HCT116 (cell line): ENCODE data around the gene LDHD. TPM values are rescaled to one million over a fixed set of nuclear protein-coding genes. Genes with fewer than 3 reads are reported as not detected.

Experiments used
- ATAC-seq: fragments of 200-7000 bp; cut with Tn5 transposase; 2 replicates; pipeline ENCODE4 v1.9.1; 2020; ENCODE audit warnings: mild to moderate bottlenecking, moderate library complexity
- BruUV-seq: library from RNA; stranded (reverse); fragments of 400-500 nt; replicated peaks from 2 replicates; lab custom pipeline; 2021; lab: Mats Ljungman, UMichigan
- CTCF ChIA-PET: fragments of 300-600 bp; sonication (Branson Sonifier 250); formaldehyde crosslinking; loops from one replicate; lab custom pipeline; 2021; ENCODE audit warnings: antibody characterized with exemption; lab: Charles Lee
- POLR2A ChIA-PET: fragments of 300-600, 350-600 bp; sonication (Branson Sonifier 250); formaldehyde crosslinking; loops from one replicate; lab custom pipeline; 2021; ENCODE audit warnings: antibody characterized with exemption; lab: Charles Lee
- RAD21 ChIA-PET, 2 experiments: fragments of 300-600 bp; sonication (Branson Sonifier 250); formaldehyde crosslinking; loops; one replicate each; lab custom pipeline; 2023; ENCODE audit warnings: low total read pairs in 2 of 2; ENCODE audit not compliant: uncharacterized antibody in 2 of 2, unreplicated experiment in 2 of 2, low non-redundant PET in 1 of 2; lab: Charles Lee
- DNase-seq: peaks from one replicate; pipeline ENCODE4 v3.0.0-alpha.2; 2010; ENCODE audit warnings: low read depth, low spot score
- H2AFZ ChIP-seq: fragments of 200-600 bp; shearing (Covaris generic), sonication (generic); 2 replicates; pipeline ENCODE4 v1.6.1; 2017; ENCODE audit warnings: low read depth, mixed run types, mixed read lengths, antibody characterized with exemption, low read length; ENCODE audit not compliant: poor library complexity, severe bottlenecking
- H3K27ac ChIP-seq: 2 replicates; pipeline ENCODE4 v1.5.1; 2012; ENCODE audit warnings: low read depth, low read length
- H3K27me3 ChIP-seq: fragments of 200-600 bp; sonication (generic); 2 replicates; pipeline ENCODE4 v1.6.1; 2016; ENCODE audit warnings: mixed run types, low read length, mixed read lengths; ENCODE audit not compliant: insufficient read depth
- H3K36me3 ChIP-seq, 2 experiments: fragments of 200-500 bp in 1 of 2; fragments of 200-600 bp in 1 of 2; sonication (Bioruptor generic) in 1 of 2; sonication (generic) in 1 of 2; 2 replicates each; pipeline versions ENCODE4 v1.5.1 to v1.6.1; 2014 to 2016; ENCODE audit warnings: low read length in 2 of 2, inconsistent platforms in 1 of 2, mixed read lengths in 1 of 2, mixed run types in 1 of 2; ENCODE audit not compliant: insufficient read depth in 2 of 2, control insufficient read depth in 1 of 2
- H3K4me1 ChIP-seq, 2 experiments: fragments of 200-600 bp in 1 of 2; sonication (generic) in 1 of 2; 2 replicates each; pipeline versions ENCODE4 v1.5.1 to v1.6.1; 2012 to 2017; ENCODE audit warnings: low read length in 2 of 2, inconsistent platforms in 1 of 2, mild to moderate bottlenecking in 1 of 2, mixed read lengths in 1 of 2, mixed run types in 1 of 2, moderate library complexity in 1 of 2; ENCODE audit not compliant: insufficient read depth in 2 of 2, control insufficient read depth in 1 of 2
- H3K4me2 ChIP-seq: fragments of 200-600 bp; sonication (generic); 2 replicates; pipeline ENCODE4 v1.6.1; 2017; ENCODE audit warnings: mixed run types, low read length, mixed read lengths
- H3K4me3 ChIP-seq, 2 experiments: fragments of 200-600 bp in 1 of 2; sonication (generic) in 1 of 2; replicated peaks in 1 of 2; 2 replicates each; pipeline ENCODE4 v1.5.1; 2011 to 2016; ENCODE audit warnings: low read length in 2 of 2, control low read depth in 1 of 2, low read depth in 1 of 2, mild to moderate bottlenecking in 1 of 2, mixed read lengths in 1 of 2, mixed run types in 1 of 2
- H3K79me2 ChIP-seq: fragments of 200-600 bp; sonication (generic); 2 replicates; pipeline ENCODE4 v1.6.1; 2017; ENCODE audit warnings: mild to moderate bottlenecking, mixed run types, low read length, moderate library complexity, mixed read lengths; ENCODE audit not compliant: insufficient read depth
- H3K9ac ChIP-seq: fragments of 200-600 bp; sonication (generic); 2 replicates; pipeline ENCODE4 v1.6.1; 2016; ENCODE audit warnings: low read length, mixed read lengths
- H3K9me2 ChIP-seq: fragments of 200-600 bp; sonication (generic), shearing (Covaris generic); 2 replicates; pipeline ENCODE4 v1.6.1; 2017; ENCODE audit warnings: mixed run types, mild to moderate bottlenecking, moderate library complexity; ENCODE audit not compliant: insufficient read depth
- H3K9me3 ChIP-seq, 2 experiments: fragments of 200-500 bp in 1 of 2; fragments of 200-600 bp in 1 of 2; sonication (Bioruptor generic) in 1 of 2; sonication (generic) in 1 of 2; 2 replicates each; pipeline ENCODE4 v1.6.1; 2014 to 2017; ENCODE audit warnings: low read length in 2 of 2, mixed read lengths in 2 of 2, inconsistent platforms in 1 of 2, low read depth in 1 of 2, mild to moderate bottlenecking in 1 of 2, mixed run types in 1 of 2, moderate library complexity in 1 of 2; ENCODE audit not compliant: control insufficient read depth in 1 of 2, insufficient read depth in 1 of 2
- H4K20me1 ChIP-seq: fragments of 200-600 bp; sonication (generic), shearing (Covaris generic); 2 replicates; pipeline ENCODE4 v1.6.1; 2017; ENCODE audit warnings: mixed run types, mild to moderate bottlenecking, moderate library complexity; ENCODE audit not compliant: insufficient read depth
- CEBPB ChIP-seq: IDR thresholded peaks from 2 replicates; pipeline ENCODE4 v1.6.1; 2012; ENCODE audit warnings: low read depth
- ELF1 ChIP-seq: IDR thresholded peaks from 2 replicates; pipeline ENCODE4 v1.6.1; 2012; ENCODE audit warnings: low read depth, borderline replicate concordance
- EZH2 ChIP-seq: fragments of 200-600 bp; sonication (generic); IDR thresholded peaks from 2 replicates; pipeline ENCODE4 v1.6.1; 2017; ENCODE audit warnings: antibody characterized with exemption, mixed run types
- EZH2phosphoT487 ChIP-seq: fragments of 200-600 bp; IDR thresholded peaks from 2 replicates; pipeline ENCODE4 v1.6.1; 2018; ENCODE audit warnings: antibody characterized with exemption, borderline replicate concordance
- FOSL1 ChIP-seq: IDR thresholded peaks from 2 replicates; pipeline ENCODE4 v1.6.1; 2012; ENCODE audit warnings: low read depth
- JUND ChIP-seq: IDR thresholded peaks from 2 replicates; pipeline ENCODE4 v1.6.1; 2012
- POLR2AphosphoS5 ChIP-seq: IDR thresholded peaks from 2 replicates; pipeline ENCODE4 v1.6.1; 2011; ENCODE audit warnings: mild to moderate bottlenecking, low read depth, low read length, moderate library complexity
- SIN3A ChIP-seq: IDR thresholded peaks from 2 replicates; pipeline ENCODE4 v1.6.1; 2012; ENCODE audit warnings: low read depth
- SP1 ChIP-seq: IDR thresholded peaks from 2 replicates; pipeline ENCODE4 v1.6.1; 2012; ENCODE audit warnings: low read depth
- TCF7L2 ChIP-seq: IDR thresholded peaks from 2 replicates; pipeline ENCODE4 v1.7.0; 2011; ENCODE audit warnings: borderline replicate concordance, inconsistent platforms; ENCODE audit not compliant: insufficient read depth, insufficient read length; ENCODE audit errors: extremely low read depth
- intact Hi-C: fragments of 100-400 bp; cut with micrococcal nuclease; formaldehyde crosslinking; loops from 2 replicates; pipeline ENCODE4 v1.10.0; 2022
- total RNA-seq: library from RNA; stranded (reverse); gene quantifications from one replicate; pipeline ENCODE4 v1.2.1, GENCODE V29; 2021; ENCODE audit not compliant: unreplicated experiment
- TF ChIP-seq, protein P1 (sequence below): IDR thresholded peaks from 2 replicates; pipeline ENCODE4 v1.6.1; 2012
- TF ChIP-seq, protein P2 (sequence below): IDR thresholded peaks from 2 replicates; pipeline ENCODE4 v1.6.1; 2011; ENCODE audit warnings: mild to moderate bottlenecking, low read length, moderate library complexity; ENCODE audit not compliant: insufficient replicate concordance; ENCODE audit errors: extremely low read depth
- TF ChIP-seq, protein P3 (sequence below): IDR thresholded peaks from 2 replicates; pipeline ENCODE4 v1.6.1; 2012

Gene LDHD
- total RNA-seq, 1 experiment from 2014 or later, result 3.4 TPM

DNA sequence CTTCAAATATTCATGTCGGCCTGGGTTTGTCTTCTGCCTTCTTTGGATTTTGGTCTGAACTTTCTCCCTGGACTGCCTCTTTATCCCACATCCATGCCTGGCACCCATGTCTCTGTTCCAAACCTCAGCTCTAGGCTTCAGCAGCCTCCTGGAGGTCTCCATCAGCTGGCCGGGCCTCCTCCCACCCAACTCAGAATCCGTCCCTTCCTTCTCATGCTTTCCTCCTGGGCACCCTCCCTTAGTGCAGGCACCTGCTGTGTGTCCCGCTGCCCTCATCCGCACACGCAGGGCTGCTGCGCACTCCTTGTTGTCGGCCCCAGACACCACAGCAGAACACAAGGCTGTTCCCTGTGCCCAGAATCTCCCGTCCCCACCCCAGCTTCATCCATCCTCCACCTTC, 14.0 kb downstream of the LDHD start:
- no peak overlapping the region for H3K9ac ChIP-seq
- no peak overlapping the region for H3K4me3 ChIP-seq
- H3K36me3 ChIP-seq, result peaks cover 0 to 5% of the 10 kb centered on the region in 2 experiments; a peak in 1 of 4 replicates
- H3K9me2 ChIP-seq, result no peaks in the 10 kb centered on the region
- POLR2A ChIA-PET, result no interaction called here
- RAD21 ChIA-PET, result no interaction called here
- DNase-seq, result no peak
- no peak overlapping the region for H3K27ac ChIP-seq
- no peaks in the 10 kb centered on the region for H3K9me3 ChIP-seq
- H3K4me2 ChIP-seq, result no peak overlapping the region
- peaks cover 3% of the 10 kb centered on the region; the same call in 1 of the 2 replicates for H3K79me2 ChIP-seq
- ATAC-seq, result no peak
- peaks cover 17 to 29% of the 10 kb centered on the region in 2 experiments for H3K4me1 ChIP-seq
- TF ChIP-seq POLR2AphosphoS5 (no peak), EZH2 (no peak), SP1 (no peak), TCF7L2 (no peak), EZH2phosphoT487 (no peak), CEBPB (no peak), JUND (no peak), ELF1 (no peak), FOSL1 (no peak), SIN3A (no peak)
- TF ChIP-seq, protein P1, sequence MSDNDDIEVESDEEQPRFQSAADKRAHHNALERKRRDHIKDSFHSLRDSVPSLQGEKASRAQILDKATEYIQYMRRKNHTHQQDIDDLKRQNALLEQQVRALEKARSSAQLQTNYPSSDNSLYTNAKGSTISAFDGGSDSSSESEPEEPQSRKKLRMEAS, result no peak
- TF ChIP-seq, protein P2, sequence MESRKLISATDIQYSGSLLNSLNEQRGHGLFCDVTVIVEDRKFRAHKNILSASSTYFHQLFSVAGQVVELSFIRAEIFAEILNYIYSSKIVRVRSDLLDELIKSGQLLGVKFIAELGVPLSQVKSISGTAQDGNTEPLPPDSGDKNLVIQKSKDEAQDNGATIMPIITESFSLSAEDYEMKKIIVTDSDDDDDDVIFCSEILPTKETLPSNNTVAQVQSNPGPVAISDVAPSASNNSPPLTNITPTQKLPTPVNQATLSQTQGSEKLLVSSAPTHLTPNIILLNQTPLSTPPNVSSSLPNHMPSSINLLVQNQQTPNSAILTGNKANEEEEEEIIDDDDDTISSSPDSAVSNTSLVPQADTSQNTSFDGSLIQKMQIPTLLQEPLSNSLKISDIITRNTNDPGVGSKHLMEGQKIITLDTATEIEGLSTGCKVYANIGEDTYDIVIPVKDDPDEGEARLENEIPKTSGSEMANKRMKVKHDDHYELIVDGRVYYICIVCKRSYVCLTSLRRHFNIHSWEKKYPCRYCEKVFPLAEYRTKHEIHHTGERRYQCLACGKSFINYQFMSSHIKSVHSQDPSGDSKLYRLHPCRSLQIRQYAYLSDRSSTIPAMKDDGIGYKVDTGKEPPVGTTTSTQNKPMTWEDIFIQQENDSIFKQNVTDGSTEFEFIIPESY, result no peak
- TF ChIP-seq, protein P3, sequence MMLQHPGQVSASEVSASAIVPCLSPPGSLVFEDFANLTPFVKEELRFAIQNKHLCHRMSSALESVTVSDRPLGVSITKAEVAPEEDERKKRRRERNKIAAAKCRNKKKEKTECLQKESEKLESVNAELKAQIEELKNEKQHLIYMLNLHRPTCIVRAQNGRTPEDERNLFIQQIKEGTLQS, result no peak
- no peaks in the 10 kb centered on the region for H3K27me3 ChIP-seq
- CTCF ChIA-PET, result no interaction called here
- no TSS peak for BruUV-seq
- intact Hi-C loops, result no loop called here
- H2AFZ ChIP-seq, result no peak overlapping the region
- H4K20me1 ChIP-seq, result no peaks in the 10 kb centered on the region
